SJCRH30 (cell line): ENCODE results near the gene CSTF2T. TPM values are rescaled to one million over a fixed set of nuclear protein-coding genes. Genes with fewer than 3 reads are reported as not detected.

Experiments
- DNase-seq, 2 experiments: peaks; one replicate each; pipeline ENCODE4 v3.0.0-alpha.2; 2015 to 2020
- H3K27ac ChIP-seq: fragments of 250-450 bp; sonication (Bioruptor Pico); 2 replicates; pipeline ENCODE4 v1.5.1; 2020; ENCODE audit warnings: mild to moderate bottlenecking, moderate library complexity
- H3K27me3 ChIP-seq: fragments of 250-450 bp; sonication (Bioruptor Pico); 2 replicates; pipeline ENCODE4 v1.5.1; 2020; ENCODE audit warnings: mild to moderate bottlenecking, moderate library complexity
- H3K36me3 ChIP-seq: fragments of 250-450 bp; sonication (Bioruptor Pico); 2 replicates; pipeline ENCODE4 v1.5.1; 2020; ENCODE audit warnings: mild to moderate bottlenecking, moderate library complexity
- H3K4me1 ChIP-seq: fragments of 250-450 bp; sonication (Bioruptor Pico); 2 replicates; pipeline ENCODE4 v1.5.1; 2020; ENCODE audit warnings: mild to moderate bottlenecking, moderate library complexity
- H3K4me3 ChIP-seq: fragments of 250-450 bp; sonication (Bioruptor Pico); 2 replicates; pipeline ENCODE4 v1.5.1; 2020; ENCODE audit warnings: mild to moderate bottlenecking, moderate library complexity
- H3K9me3 ChIP-seq: fragments of 250-450 bp; sonication (Bioruptor Pico); replicated peaks from 2 replicates; pipeline ENCODE4 v1.5.1; 2020; ENCODE audit warnings: mild to moderate bottlenecking, moderate library complexity
- total RNA-seq: library from RNA; depleted of rRNA; stranded (reverse); fragments of >200 nt; shearing (Covaris generic); gene quantifications from 2 replicates; pipeline ENCODE4 v1.2.3, GENCODE V29; 2014

CSTF2T gene
- total RNA-seq, 1 experiment from 2014 or later, result 35.2 TPM

GRCh38 chr10:51683031-51683691 is 16.2 kb downstream of the CSTF2T start:
- H3K4me1 ChIP-seq, result no peaks in the 10 kb centered on the region
- H3K27ac ChIP-seq, result no peak overlapping the region
- no peaks in the 10 kb centered on the region for H3K27me3 ChIP-seq
- H3K9me3 ChIP-seq, result no peaks in the 10 kb centered on the region
- DNase-seq, result no peak
- H3K36me3 ChIP-seq, result no peaks in the 10 kb centered on the region
- no peak overlapping the region for H3K4me3 ChIP-seq

- H3K4me3 ChIP-seq, result no peak overlapping the region
- H3K27me3 ChIP-seq, result no peaks in the 10 kb centered on the region
- no peaks in the 10 kb centered on the region for H3K9me3 ChIP-seq
- no peaks in the 10 kb centered on the region for H3K36me3 ChIP-seq
- H3K27ac ChIP-seq, result no peak overlapping the region
- H3K4me1 ChIP-seq, result no peaks in the 10 kb centered on the region
- no peak for DNase-seq
Measured at GRCh38 chr10:51679841-51680240, 19.6 kb downstream of the CSTF2T start.

GRCh38 chr10:51675088-51675487 is 24.3 kb downstream of the CSTF2T start:
- no peak for DNase-seq
- Histone ChIP-seq H3K27me3 (no peaks in the 10 kb centered on the region), H3K36me3 (no peaks in the 10 kb centered on the region), H3K9me3 (no peaks in the 10 kb centered on the region), H3K4me1 (no peaks in the 10 kb centered on the region), H3K4me3 (no peak overlapping the region), H3K27ac (no peak overlapping the region)

- Histone ChIP-seq H3K27me3 (no peaks in the 10 kb centered on the region), H3K27ac (no peak overlapping the region), H3K4me3 (no peak overlapping the region), H3K4me1 (peaks cover 4% of the 10 kb centered on the region; the same call in 1 of the 2 replicates), H3K36me3 (no peaks in the 10 kb centered on the region), H3K9me3 (no peaks in the 10 kb centered on the region)
- DNase-seq, result no peak
Measured at GRCh38 chr10:51672039-51672535, 27.3 kb downstream of the CSTF2T start.

- DNase-seq, result no peak
- no peak overlapping the region for H3K4me3 ChIP-seq
- no peaks in the 10 kb centered on the region for H3K36me3 ChIP-seq
- no peaks in the 10 kb centered on the region for H3K27me3 ChIP-seq
- H3K9me3 ChIP-seq, result no peaks in the 10 kb centered on the region
- H3K4me1 ChIP-seq, result peaks cover 4% of the 10 kb centered on the region; the same call in 1 of the 2 replicates
- H3K27ac ChIP-seq, result no peak overlapping the region
Measured at GRCh38 chr10:51669041-51669440, 30.4 kb downstream of the CSTF2T start.

GRCh38 chr10:51668336-51668689 is 31.1 kb downstream of the CSTF2T start:
- H3K4me1 ChIP-seq, result peaks cover 4% of the 10 kb centered on the region; the same call in 1 of the 2 replicates
- H3K4me3 ChIP-seq, result no peak overlapping the region
- H3K27ac ChIP-seq, result no peak overlapping the region
- H3K36me3 ChIP-seq, result no peaks in the 10 kb centered on the region
- no peaks in the 10 kb centered on the region for H3K9me3 ChIP-seq
- no peaks in the 10 kb centered on the region for H3K27me3 ChIP-seq
- no peak for DNase-seq

- Histone ChIP-seq H3K4me3 (no peak overlapping the region), H3K9me3 (no peaks in the 10 kb centered on the region), H3K4me1 (peaks cover 4% of the 10 kb centered on the region; the same call in 1 of the 2 replicates), H3K27me3 (no peaks in the 10 kb centered on the region), H3K27ac (no peak overlapping the region), H3K36me3 (no peaks in the 10 kb centered on the region)
- no peak for DNase-seq
Measured at GRCh38 chr10:51667678-51668335, 31.6 kb downstream of the CSTF2T start.

- Histone ChIP-seq H3K4me3 (no peak overlapping the region), H3K36me3 (no peaks in the 10 kb centered on the region), H3K4me1 (peaks cover 4% of the 10 kb centered on the region; the same call in 1 of the 2 replicates), H3K27me3 (no peaks in the 10 kb centered on the region), H3K9me3 (no peaks in the 10 kb centered on the region), H3K27ac (no peak overlapping the region)
- no peak for DNase-seq
Measured at GRCh38 chr10:51666456-51666855, 32.9 kb downstream of the CSTF2T start.

GRCh38 chr10:51663086-51663485 is 36.3 kb downstream of the CSTF2T start:
- no peak overlapping the region for H3K4me3 ChIP-seq
- no peak overlapping the region for H3K27ac ChIP-seq
- peaks cover 26% of the 10 kb centered on the region for H3K4me1 ChIP-seq
- H3K9me3 ChIP-seq, result no peaks in the 10 kb centered on the region
- H3K36me3 ChIP-seq, result no peaks in the 10 kb centered on the region
- no peak for DNase-seq
- H3K27me3 ChIP-seq, result no peaks in the 10 kb centered on the region

- Histone ChIP-seq H3K9me3 (no peaks in the 10 kb centered on the region), H3K4me3 (no peak overlapping the region), H3K4me1 (peaks cover 54% of the 10 kb centered on the region), H3K27ac (no peak overlapping the region), H3K36me3 (no peaks in the 10 kb centered on the region), H3K27me3 (no peaks in the 10 kb centered on the region)
- DNase-seq, result no peak
Measured at GRCh38 chr10:51659344-51659743, 40.1 kb downstream of the CSTF2T start.

- Histone ChIP-seq H3K4me1 (peaks cover 59% of the 10 kb centered on the region), H3K27me3 (no peaks in the 10 kb centered on the region), H3K4me3 (no peak overlapping the region), H3K9me3 (no peaks in the 10 kb centered on the region), H3K27ac (peak overlapping the region; percentile 76), H3K36me3 (no peaks in the 10 kb centered on the region)
- DNase-seq, result peak; percentile 44 to 79
Measured at GRCh38 chr10:51658000-51658399, 41.4 kb downstream of the CSTF2T start.

GRCh38 chr10:51656503-51656902 is 42.9 kb downstream of the CSTF2T start:
- no peak for DNase-seq
- no peak overlapping the region for H3K27ac ChIP-seq
- H3K27me3 ChIP-seq, result no peaks in the 10 kb centered on the region
- H3K36me3 ChIP-seq, result no peaks in the 10 kb centered on the region
- H3K4me3 ChIP-seq, result no peak overlapping the region
- H3K9me3 ChIP-seq, result no peaks in the 10 kb centered on the region
- peaks cover 60% of the 10 kb centered on the region for H3K4me1 ChIP-seq

- DNase-seq, result peak; percentile 13 to 71
- Histone ChIP-seq H3K9me3 (no peaks in the 10 kb centered on the region), H3K36me3 (no peaks in the 10 kb centered on the region), H3K4me3 (no peak overlapping the region), H3K4me1 (peaks cover 55% of the 10 kb centered on the region), H3K27ac (peak overlapping the region; percentile 25), H3K27me3 (no peaks in the 10 kb centered on the region)
Measured at GRCh38 chr10:51654918-51655317, 44.5 kb downstream of the CSTF2T start.

- Histone ChIP-seq H3K4me3 (no peak overlapping the region), H3K27me3 (no peaks in the 10 kb centered on the region), H3K9me3 (no peaks in the 10 kb centered on the region), H3K27ac (no peak overlapping the region), H3K36me3 (no peaks in the 10 kb centered on the region), H3K4me1 (peaks cover 37% of the 10 kb centered on the region)
- no peak for DNase-seq
Measured at GRCh38 chr10:51653025-51653424, 46.4 kb downstream of the CSTF2T start.

- Histone ChIP-seq H3K4me1 (peaks cover 21% of the 10 kb centered on the region), H3K9me3 (no peaks in the 10 kb centered on the region), H3K27me3 (no peaks in the 10 kb centered on the region), H3K4me3 (no peak overlapping the region), H3K36me3 (no peaks in the 10 kb centered on the region), H3K27ac (no peak overlapping the region)
- DNase-seq, result no peak
Measured at GRCh38 chr10:51651063-51651462, 48.3 kb downstream of the CSTF2T start.
